ENCODE results near the gene FBXO42.
A peak's percentile ranks its signal among the peaks of the same experiment; 100 is the strongest.
"Not testable (repeated sequence)": the region's sequence is repeated elsewhere in the genome, so short reads cannot be mapped to it uniquely, and the experiment has no call there.

FBXO42 gene

DNA sequence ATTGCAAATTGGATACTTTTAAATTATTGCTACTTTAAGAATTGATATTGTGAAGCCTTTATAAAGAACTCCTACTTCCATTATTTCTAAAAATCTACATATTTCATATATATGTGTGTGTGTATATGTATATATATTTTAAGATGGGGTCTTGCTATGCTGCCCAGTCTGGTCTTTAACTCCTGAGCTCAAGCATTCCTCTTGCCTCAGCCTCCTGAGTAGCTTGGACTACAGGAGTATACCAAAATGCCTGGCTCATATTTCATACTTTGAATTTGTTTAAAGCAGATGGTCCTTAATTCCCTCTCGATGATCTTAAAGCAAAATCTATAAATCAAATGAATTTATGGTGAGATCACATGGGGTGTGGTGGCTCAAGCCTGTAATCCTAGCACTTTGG is 90.2 kb downstream of the FBXO42 start:
- no peaks in the 10 kb centered on the region for H3K36me3 ChIP-seq (ENCODE audit: control insufficient read depth, insufficient read depth, low read length)
- H3K4me3 ChIP-seq (ENCODE audit: low read length), result no peak overlapping the region
- H3K27ac ChIP-seq (ENCODE audit: low read depth, low read length), result no peak overlapping the region
- no peaks in the 10 kb centered on the region for H3K4me1 ChIP-seq (ENCODE audit: control insufficient read depth, insufficient read depth, low read length)
- H3K9ac ChIP-seq (ENCODE audit: low read length), result no peak overlapping the region
- H3K27me3 ChIP-seq (ENCODE audit: control insufficient read depth, insufficient read depth, low read length), result no peaks in the 10 kb centered on the region

GRCh38 chr1:16260814-16261213 is 91.5 kb downstream of the FBXO42 start:
- no peaks in the 10 kb centered on the region for H3K36me3 ChIP-seq (ENCODE audit: control insufficient read depth, insufficient read depth, low read length)
- no peak overlapping the region for H3K4me3 ChIP-seq (ENCODE audit: low read length)
- no peak overlapping the region for H3K9ac ChIP-seq (ENCODE audit: low read length)
- no peak overlapping the region for H3K27ac ChIP-seq (ENCODE audit: low read depth, low read length)
- no peaks in the 10 kb centered on the region for H3K4me1 ChIP-seq (ENCODE audit: control insufficient read depth, insufficient read depth, low read length)
- no peaks in the 10 kb centered on the region for H3K27me3 ChIP-seq (ENCODE audit: control insufficient read depth, insufficient read depth, low read length)

- Histone ChIP-seq H3K4me3 (ENCODE audit: low read length) (no peak overlapping the region), H3K27me3 (ENCODE audit: control insufficient read depth, insufficient read depth, low read length) (no peaks in the 10 kb centered on the region), H3K9ac (ENCODE audit: low read length) (no peak overlapping the region), H3K27ac (ENCODE audit: low read depth, low read length) (no peak overlapping the region), H3K36me3 (ENCODE audit: control insufficient read depth, insufficient read depth, low read length) (no peaks in the 10 kb centered on the region), H3K4me1 (ENCODE audit: control insufficient read depth, insufficient read depth, low read length) (no peaks in the 10 kb centered on the region)
Measured at GRCh38 chr1:16258591-16259135, 93.6 kb downstream of the FBXO42 start.

DNA sequence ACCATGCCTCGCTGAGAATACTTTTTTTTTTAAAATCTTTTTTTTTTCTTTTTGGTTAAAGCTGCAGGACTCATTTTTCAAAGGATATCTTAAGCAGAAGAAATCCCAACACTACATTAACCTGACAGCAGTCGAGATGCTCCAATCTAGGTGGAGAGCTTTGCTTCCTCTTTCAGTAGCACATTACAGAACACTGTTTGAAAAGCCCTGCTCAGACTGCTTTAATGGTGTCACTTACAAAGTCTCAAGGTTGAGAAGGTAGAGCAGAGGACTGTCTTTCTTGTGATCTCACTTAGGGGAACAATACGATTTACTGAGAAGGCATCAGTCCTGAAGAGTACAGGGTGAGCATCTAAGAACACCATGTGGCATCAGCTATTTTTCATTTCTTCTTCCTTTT is 94.3 kb downstream of the FBXO42 start:
- Histone ChIP-seq H3K4me3 (ENCODE audit: low read length) (no peak overlapping the region), H3K27me3 (ENCODE audit: control insufficient read depth, insufficient read depth, low read length) (no peaks in the 10 kb centered on the region), H3K9ac (ENCODE audit: low read length) (no peak overlapping the region), H3K4me1 (ENCODE audit: control insufficient read depth, insufficient read depth, low read length) (no peaks in the 10 kb centered on the region), H3K27ac (ENCODE audit: low read depth, low read length) (no peak overlapping the region), H3K36me3 (ENCODE audit: control insufficient read depth, insufficient read depth, low read length) (no peaks in the 10 kb centered on the region)

- H3K36me3 ChIP-seq (ENCODE audit: control insufficient read depth, insufficient read depth, low read length), result not testable (repeated sequence)
Measured at GRCh38 chr1:16257556-16257955, 94.7 kb downstream of the FBXO42 start.

DNA sequence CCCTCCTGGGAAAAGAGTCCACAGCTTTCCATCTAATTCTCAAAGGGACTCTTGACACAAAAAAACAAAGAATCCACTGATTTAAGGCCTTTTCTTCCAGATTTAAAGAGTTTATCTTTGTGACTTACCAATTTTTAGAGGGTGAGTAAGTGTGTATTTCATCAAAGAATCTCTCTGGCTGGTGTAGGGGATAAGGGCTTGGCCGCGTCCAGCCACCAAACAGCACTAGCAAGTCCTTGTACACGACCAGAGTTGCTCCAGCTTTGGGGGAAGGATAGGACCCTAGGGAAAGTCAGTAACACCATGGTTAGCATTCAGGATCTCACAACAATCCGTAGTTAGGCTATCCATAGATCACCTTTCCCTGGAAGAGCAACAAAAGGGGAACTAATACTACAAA is 95.8 kb downstream of the FBXO42 start:
- no peak overlapping the region for H3K9ac ChIP-seq (ENCODE audit: low read length)
- no peak overlapping the region for H3K27ac ChIP-seq (ENCODE audit: low read depth, low read length)
- H3K36me3 ChIP-seq (ENCODE audit: control insufficient read depth, insufficient read depth, low read length), result peaks cover 5% of the 10 kb centered on the region
- no peaks in the 10 kb centered on the region for H3K4me1 ChIP-seq (ENCODE audit: control insufficient read depth, insufficient read depth, low read length)
- H3K4me3 ChIP-seq (ENCODE audit: low read length), result no peak overlapping the region
- no peaks in the 10 kb centered on the region for H3K27me3 ChIP-seq (ENCODE audit: control insufficient read depth, insufficient read depth, low read length)

More at GRCh38 chr1:16257556-16257955, 94.7 kb downstream of the FBXO42 start:
- not testable (repeated sequence) for H3K27me3 ChIP-seq (ENCODE audit: control insufficient read depth, insufficient read depth, low read length); H3K27ac ChIP-seq (ENCODE audit: low read depth, low read length); H3K9ac ChIP-seq (ENCODE audit: low read length); H3K4me1 ChIP-seq (ENCODE audit: control insufficient read depth, insufficient read depth, low read length); H3K4me3 ChIP-seq (ENCODE audit: low read length)

DNA sequence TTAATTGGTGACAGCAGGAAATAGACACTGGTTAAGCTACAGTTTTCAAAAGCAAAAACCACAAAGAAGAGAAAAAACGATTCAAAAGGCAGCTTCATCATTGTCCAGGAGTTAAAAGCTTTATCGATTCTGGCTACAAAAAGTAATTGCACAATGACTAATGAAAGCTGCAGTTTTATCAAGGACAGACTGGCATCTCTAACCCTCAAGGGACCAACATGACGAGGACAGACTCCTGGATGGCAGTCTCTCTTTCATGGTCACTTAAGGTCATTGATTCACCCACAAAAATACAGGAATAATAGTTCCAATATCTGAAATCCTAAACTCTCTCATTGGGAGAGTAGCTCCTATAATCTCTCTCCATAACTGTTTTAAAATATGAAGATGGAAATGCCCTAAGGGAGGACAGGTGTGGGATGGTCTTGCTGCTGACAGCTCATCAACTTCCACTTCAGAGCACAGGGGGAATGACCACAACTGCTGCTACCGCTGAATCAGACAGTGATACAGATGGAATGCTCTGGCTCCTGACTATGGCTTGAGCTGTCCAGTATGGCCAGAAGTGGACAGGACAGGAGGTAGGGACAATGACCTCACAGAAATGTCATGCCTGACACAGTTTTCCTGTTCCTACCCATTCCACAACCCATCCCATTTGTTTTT is 97.9 kb downstream of the FBXO42 start:
- no peak overlapping the region for H3K27ac ChIP-seq (ENCODE audit: low read depth, low read length)

GRCh38 chr1:16253332-16253922 is 98.9 kb downstream of the FBXO42 start:
- H3K4me1 ChIP-seq (ENCODE audit: control insufficient read depth, insufficient read depth, low read length), result peaks cover 11% of the 10 kb centered on the region
- H3K27ac ChIP-seq (ENCODE audit: low read depth, low read length), result no peak overlapping the region
- no peak overlapping the region for H3K4me3 ChIP-seq (ENCODE audit: low read length)
- peaks cover 11% of the 10 kb centered on the region for H3K36me3 ChIP-seq (ENCODE audit: control insufficient read depth, insufficient read depth, low read length)
- H3K9ac ChIP-seq (ENCODE audit: low read length), result no peak overlapping the region
- H3K27me3 ChIP-seq (ENCODE audit: control insufficient read depth, insufficient read depth, low read length), result no peaks in the 10 kb centered on the region

More for the DNA sequence above, 97.9 kb downstream of the FBXO42 start:
- Histone ChIP-seq H3K36me3 (ENCODE audit: control insufficient read depth, insufficient read depth, low read length) (peaks cover 11% of the 10 kb centered on the region), H3K4me1 (ENCODE audit: control insufficient read depth, insufficient read depth, low read length) (peaks cover 2% of the 10 kb centered on the region), H3K4me3 (ENCODE audit: low read length) (no peak overlapping the region), H3K27me3 (ENCODE audit: control insufficient read depth, insufficient read depth, low read length) (no peaks in the 10 kb centered on the region), H3K9ac (ENCODE audit: low read length) (no peak overlapping the region)

DNA sequence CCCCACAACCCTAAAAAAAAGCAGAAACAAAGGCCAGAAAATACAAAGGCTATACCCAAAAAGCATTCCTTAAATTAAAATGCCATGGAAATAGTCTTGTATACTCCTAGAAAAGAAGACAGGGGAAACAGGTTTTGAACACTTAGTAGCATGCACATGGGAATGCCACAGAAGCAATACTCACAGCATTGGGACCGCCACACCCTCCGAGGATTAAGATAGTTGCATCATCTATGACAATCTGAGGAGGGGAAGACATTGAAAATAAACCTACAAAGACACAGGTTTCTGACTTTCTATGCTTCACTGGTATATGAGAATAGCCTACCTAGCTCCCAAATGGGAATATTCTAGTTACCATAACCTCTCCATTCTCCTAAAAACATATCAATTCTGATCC is 99.4 kb downstream of the FBXO42 start:
- Histone ChIP-seq H3K9ac (ENCODE audit: low read length) (no peak overlapping the region), H3K4me3 (ENCODE audit: low read length) (no peak overlapping the region), H3K27ac (ENCODE audit: low read depth, low read length) (no peak overlapping the region), H3K36me3 (ENCODE audit: control insufficient read depth, insufficient read depth, low read length) (peaks cover 11% of the 10 kb centered on the region), H3K27me3 (ENCODE audit: control insufficient read depth, insufficient read depth, low read length) (no peaks in the 10 kb centered on the region), H3K4me1 (ENCODE audit: control insufficient read depth, insufficient read depth, low read length) (peaks cover 16% of the 10 kb centered on the region)

DNA sequence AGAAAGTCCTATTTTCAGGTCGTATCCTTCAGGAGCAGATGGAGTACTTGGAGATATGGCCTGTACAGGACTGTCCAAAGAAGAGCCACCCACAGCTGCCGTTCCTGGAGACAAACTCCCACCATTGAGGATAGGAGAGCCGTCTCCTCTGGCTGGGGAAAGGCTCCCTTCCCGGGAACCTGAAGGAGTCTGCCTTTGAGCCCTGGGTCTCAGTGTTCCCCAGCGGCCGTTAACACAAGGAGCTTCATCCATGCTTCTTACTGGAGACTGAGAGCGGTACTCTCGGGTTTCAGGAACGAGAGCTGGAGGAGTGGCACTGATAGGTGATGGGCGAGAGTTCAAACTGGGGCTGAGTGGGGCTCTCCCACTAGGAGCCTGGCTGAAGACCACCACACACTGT is 100.9 kb downstream of the FBXO42 start:
- H3K9ac ChIP-seq (ENCODE audit: low read length), result no peak overlapping the region
- no peaks in the 10 kb centered on the region for H3K27me3 ChIP-seq (ENCODE audit: control insufficient read depth, insufficient read depth, low read length)
- H3K36me3 ChIP-seq (ENCODE audit: control insufficient read depth, insufficient read depth, low read length), result peaks cover 21% of the 10 kb centered on the region
- no peak overlapping the region for H3K4me3 ChIP-seq (ENCODE audit: low read length)
- H3K27ac ChIP-seq (ENCODE audit: low read depth, low read length), result no peak overlapping the region
- H3K4me1 ChIP-seq (ENCODE audit: control insufficient read depth, insufficient read depth, low read length), result peaks cover 20% of the 10 kb centered on the region

GRCh38 chr1:16250524-16251251 is 101.6 kb downstream of the FBXO42 start:
- H3K4me1 ChIP-seq (ENCODE audit: control insufficient read depth, insufficient read depth, low read length), result peaks cover 20% of the 10 kb centered on the region
- no peaks in the 10 kb centered on the region for H3K27me3 ChIP-seq (ENCODE audit: control insufficient read depth, insufficient read depth, low read length)
- peak overlapping the region; percentile 38 for H3K27ac ChIP-seq (ENCODE audit: low read depth, low read length)
- no peak overlapping the region for H3K9ac ChIP-seq (ENCODE audit: low read length)
- H3K4me3 ChIP-seq (ENCODE audit: low read length), result no peak overlapping the region
- H3K36me3 ChIP-seq (ENCODE audit: control insufficient read depth, insufficient read depth, low read length), result peaks cover 21% of the 10 kb centered on the region

GRCh38 chr1:16249596-16250241 is 102.6 kb downstream of the FBXO42 start:
- Histone ChIP-seq H3K27me3 (ENCODE audit: control insufficient read depth, insufficient read depth, low read length) (no peaks in the 10 kb centered on the region), H3K27ac (ENCODE audit: low read depth, low read length) (no peak overlapping the region), H3K9ac (ENCODE audit: low read length) (no peak overlapping the region), H3K4me1 (ENCODE audit: control insufficient read depth, insufficient read depth, low read length) (peaks cover 20% of the 10 kb centered on the region), H3K4me3 (ENCODE audit: low read length) (no peak overlapping the region), H3K36me3 (ENCODE audit: control insufficient read depth, insufficient read depth, low read length) (peaks cover 21% of the 10 kb centered on the region)

Measured in rectal smooth muscle tissue (tissue), 1 donor.